Spinal cord (tissue), 10 donors: ENCODE results near the gene NR4A3. TPM values are rescaled to one million over a fixed set of nuclear protein-coding genes. Genes with fewer than 3 reads are reported as not detected.
"Not testable (repeated sequence)": the region's sequence is repeated elsewhere in the genome, so short reads cannot be mapped to it uniquely, and the experiment has no call there.

Experiments
- DNase-seq, 6 donors: peaks; one replicate each; pipeline versions ENCODE4 v3.0.0 to v3.0.0-alpha.2; 2013 to 2015; ENCODE audit warnings: low spot score in 6 of 6, low read depth in 4 of 6
- H3K27ac ChIP-seq: one replicate; pipeline ENCODE4 v1.5.1; 2013; ENCODE audit warnings: low read depth, low read length, control low read depth
- H3K27me3 ChIP-seq: one replicate; pipeline ENCODE4 v1.6.1; 2013; ENCODE audit warnings: low read length; ENCODE audit not compliant: control insufficient read depth, insufficient read depth
- H3K36me3 ChIP-seq: one replicate; pipeline ENCODE4 v1.6.1; 2013; ENCODE audit warnings: low read length; ENCODE audit not compliant: control insufficient read depth, insufficient read depth
- H3K4me1 ChIP-seq: one replicate; pipeline ENCODE4 v1.6.1; 2013; ENCODE audit warnings: low read length; ENCODE audit not compliant: control insufficient read depth, insufficient read depth
- H3K4me3 ChIP-seq: one replicate; pipeline ENCODE4 v1.5.1; 2013; ENCODE audit warnings: low read depth, low read length, control low read depth
- H3K9me3 ChIP-seq: one replicate; pipeline ENCODE4 v1.6.1; 2013; ENCODE audit warnings: low read length; ENCODE audit not compliant: control insufficient read depth, insufficient read depth
- WGBS: methylation state at CpG from one replicate; pipeline ENCODE4 v1.1.5; 2013; ENCODE audit warnings: missing lambda C conversion rate; ENCODE audit not compliant: insufficient coverage; 5-methylcytosine and 5-hydroxymethylcytosine counted together
- long read RNA-seq, 4 donors: transcript quantifications; one replicate each; lab custom pipeline, GENCODE V29; 2026
- polyA plus RNA-seq, 2 donors: library from polyadenylated mRNA; unstranded; fragments of 120-200 nt; gene quantifications; one replicate each; pipeline ENCODE4 v1.2.1, GENCODE V29; 2013; ENCODE audit not compliant: insufficient read length in 2 of 2
- total RNA-seq, 2 donors: library from RNA; depleted of rRNA in 1 of 2; stranded (reverse); fragments of 120-200 nt in 1 of 2; fragments of >200 nt in 1 of 2; gene quantifications; one replicate each; pipeline versions ENCODE4 v1.2.3 to v1.2.4, GENCODE V29; 2013 to 2014
- donor health status: healthy.

Gene NR4A3
- total RNA-seq = 1 to 10 TPM; 2.4 to 4.0 TPM
- polyA plus RNA-seq = 1 to 10 TPM; 7.8 to 8.4 TPM
- long read RNA-seq, donor 1, partial matches to known transcripts = 0 of 2 reads
- long read RNA-seq, donor 1, other reads (novel, unspliced or antisense) = 0 of 2 reads
- long read RNA-seq, donor 2 = 0 reads
- long read RNA-seq, donor 3, partial matches to known transcripts = 0 of 1 reads
- long read RNA-seq, donor 3, other reads (novel, unspliced or antisense) = 0 of 1 reads
- long read RNA-seq, donor 4 = 0 reads

- Histone ChIP-seq H3K9me3 (no peaks in the 10 kb centered on the region), H3K4me1 (peaks cover 61% of the 10 kb centered on the region), H3K36me3 (peaks cover 3% of the 10 kb centered on the region), H3K4me3 (peak within 1 kb of the TSS; percentile 84), H3K27me3 (peaks cover 37% of the 10 kb centered on the region), H3K27ac (peak within 1 kb of the TSS; percentile 95)
- DNase-seq = peak; percentile 93 to 99 (median 95)
- 0% methylated on average over 50 of the region's 75 CpGs for WGBS
These were observed at the start of gene NR4A3 for GRCh38 chr9:99821396-99822108. TSS of gene NR4A3 (plus strand) at chr9:99821885. CDS start at chr9:99828043, 6,158 bp downstream.

GRCh38 chr9:99773468-99774138, 48.1 kb upstream of the NR4A3 start:
- Histone ChIP-seq H3K27ac (no peak overlapping the region), H3K4me3 (no peak overlapping the region), H3K36me3 (no peaks in the 10 kb centered on the region), H3K27me3 (no peaks in the 10 kb centered on the region), H3K4me1 (no peaks in the 10 kb centered on the region), H3K9me3 (no peaks in the 10 kb centered on the region)
- no CpG with 5 or more reads among the region's 2 CpGs for WGBS
- DNase-seq = peak in 1 of 6 donors; percentile 17

- H3K27ac ChIP-seq = no peak overlapping the region
- H3K27me3 ChIP-seq = no peaks in the 10 kb centered on the region
- 86% methylated on average over 1 of the region's 2 CpGs for WGBS
- H3K36me3 ChIP-seq = no peaks in the 10 kb centered on the region
- H3K4me1 ChIP-seq = no peaks in the 10 kb centered on the region
- no peaks in the 10 kb centered on the region for H3K9me3 ChIP-seq
- no peak for DNase-seq
- no peak overlapping the region for H3K4me3 ChIP-seq
These were observed 43.4 kb upstream of the NR4A3 start for GRCh38 chr9:99778308-99778707.

- peak in 1 of 6 donors; percentile 3 for DNase-seq
- no peaks in the 10 kb centered on the region for H3K4me1 ChIP-seq
- H3K27me3 ChIP-seq = no peaks in the 10 kb centered on the region
- no peak overlapping the region for H3K4me3 ChIP-seq
- WGBS = 80% methylated on average over 1 of the region's 3 CpGs
- H3K36me3 ChIP-seq = no peaks in the 10 kb centered on the region
- no peak overlapping the region for H3K27ac ChIP-seq
- no peaks in the 10 kb centered on the region for H3K9me3 ChIP-seq
These were observed 42.8 kb upstream of the NR4A3 start for GRCh38 chr9:99778836-99779235.

GRCh38 chr9:99779277-99779676, 42.4 kb upstream of the NR4A3 start:
- no peaks in the 10 kb centered on the region for H3K27me3 ChIP-seq
- no peak overlapping the region for H3K4me3 ChIP-seq
- no peaks in the 10 kb centered on the region for H3K4me1 ChIP-seq
- H3K36me3 ChIP-seq = no peaks in the 10 kb centered on the region
- WGBS = 100% methylated on average over 2 of the region's 4 CpGs
- no peak overlapping the region for H3K27ac ChIP-seq
- H3K9me3 ChIP-seq = no peaks in the 10 kb centered on the region
- peak in 1 of 6 donors; percentile 2 for DNase-seq

GRCh38 chr9:99782349-99782748, 39.3 kb upstream of the NR4A3 start:
- H3K4me3 ChIP-seq, H3K27ac ChIP-seq, H3K36me3 ChIP-seq, DNase-seq, H3K27me3 ChIP-seq, H3K9me3 ChIP-seq, H3K4me1 ChIP-seq: not testable (repeated sequence)
- WGBS = no CpG with 5 or more reads among the region's 5 CpGs

GRCh38 chr9:99782962-99783718, 38.5 kb upstream of the NR4A3 start:
- Histone ChIP-seq H3K27me3 (no peaks in the 10 kb centered on the region), H3K4me3 (no peak overlapping the region), H3K4me1 (no peaks in the 10 kb centered on the region), H3K9me3 (no peaks in the 10 kb centered on the region), H3K36me3 (no peaks in the 10 kb centered on the region), H3K27ac (no peak overlapping the region)
- WGBS = 100% methylated on average over 2 of the region's 6 CpGs
- DNase-seq = no peak

- WGBS = 13% methylated on average over 1 of the region's 2 CpGs
These were observed 37.9 kb upstream of the NR4A3 start for GRCh38 chr9:99783799-99784198.

GRCh38 chr9:99785010-99785590, 36.6 kb upstream of the NR4A3 start:
- Histone ChIP-seq H3K27me3 (no peaks in the 10 kb centered on the region), H3K9me3 (no peaks in the 10 kb centered on the region), H3K27ac (no peak overlapping the region), H3K4me1 (no peaks in the 10 kb centered on the region), H3K4me3 (no peak overlapping the region), H3K36me3 (no peaks in the 10 kb centered on the region)
- no peak for DNase-seq
- WGBS = no CpG with 5 or more reads among the region's 1 CpG

More at GRCh38 chr9:99783799-99784198, 37.9 kb upstream of the NR4A3 start:
- Histone ChIP-seq H3K4me1 (no peaks in the 10 kb centered on the region), H3K27ac (no peak overlapping the region), H3K27me3 (no peaks in the 10 kb centered on the region), H3K36me3 (no peaks in the 10 kb centered on the region), H3K9me3 (no peaks in the 10 kb centered on the region), H3K4me3 (no peak overlapping the region)
- DNase-seq = no peak
